ENCODE results near the gene AXIN1. TPM values are rescaled to one million over a fixed set of nuclear protein-coding genes. Genes with fewer than 3 reads are reported as not detected.

The AXIN1 gene
- polyA plus RNA-seq, 3 donors = 14.1 to 23.7 (median 22.2) TPM

GRCh38 chr16:291539-291938 lies 61.0 kb downstream of the AXIN1 start:
- no peak for DNase-seq (ENCODE audit: extremely low read depth in 1 of 11, low read depth in 9 of 11, low spot score in 4 of 11)

- DNase-seq (ENCODE audit: extremely low read depth in 1 of 11, low read depth in 9 of 11, low spot score in 4 of 11) = no peak
Measured at GRCh38 chr16:290681-291405, 61.7 kb downstream of the AXIN1 start.

- no peak for DNase-seq (ENCODE audit: extremely low read depth in 1 of 11, low read depth in 9 of 11, low spot score in 4 of 11)
Measured at GRCh38 chr16:290015-290680, 62.4 kb downstream of the AXIN1 start.

GRCh38 chr16:289395-289997 lies 63.0 kb downstream of the AXIN1 start:
- no peak for DNase-seq (ENCODE audit: extremely low read depth in 1 of 11, low read depth in 9 of 11, low spot score in 4 of 11)

GRCh38 chr16:287981-288920 lies 64.3 kb downstream of the AXIN1 start:
- DNase-seq (ENCODE audit: extremely low read depth in 1 of 11, low read depth in 9 of 11, low spot score in 4 of 11) = no peak

GRCh38 chr16:287298-287811 lies 65.2 kb downstream of the AXIN1 start:
- no peak for DNase-seq (ENCODE audit: extremely low read depth in 1 of 11, low read depth in 9 of 11, low spot score in 4 of 11)

- DNase-seq (ENCODE audit: extremely low read depth in 1 of 11, low read depth in 9 of 11, low spot score in 4 of 11) = no peak
Measured at GRCh38 chr16:286491-287297, 65.8 kb downstream of the AXIN1 start.

GRCh38 chr16:285146-286055 lies 67.1 kb downstream of the AXIN1 start:
- no peak for DNase-seq (ENCODE audit: extremely low read depth in 1 of 11, low read depth in 9 of 11, low spot score in 4 of 11)

- no peak for DNase-seq (ENCODE audit: extremely low read depth in 1 of 11, low read depth in 9 of 11, low spot score in 4 of 11)
Measured at GRCh38 chr16:284204-285120, 68.1 kb downstream of the AXIN1 start.

GRCh38 chr16:283033-283805 lies 69.3 kb downstream of the AXIN1 start, which contains the start of gene PDIA2:
Gene PDIA2 (plus strand): TSS chr16:283164. CDS start chr16:283170, 6 bp downstream.
- DNase-seq (ENCODE audit: extremely low read depth in 1 of 11, low read depth in 9 of 11, low spot score in 4 of 11) = no peak

GRCh38 chr16:282491-282890 lies 70.0 kb downstream of the AXIN1 start:
- DNase-seq (ENCODE audit: extremely low read depth in 1 of 11, low read depth in 9 of 11, low spot score in 4 of 11) = no peak

- DNase-seq (ENCODE audit: extremely low read depth in 1 of 11, low read depth in 9 of 11, low spot score in 4 of 11) = no peak
Measured at GRCh38 chr16:281660-282255, 70.8 kb downstream of the AXIN1 start.

- no peak for DNase-seq (ENCODE audit: extremely low read depth in 1 of 11, low read depth in 9 of 11, low spot score in 4 of 11)
Measured at GRCh38 chr16:280991-281659, 71.4 kb downstream of the AXIN1 start.

GRCh38 chr16:280552-280951 lies 72.0 kb downstream of the AXIN1 start, which contains the start of gene ARHGDIG:
Gene ARHGDIG (plus strand): TSS chr16:280591. CDS start chr16:280681, 90 bp downstream.
- no peak for DNase-seq (ENCODE audit: extremely low read depth in 1 of 11, low read depth in 9 of 11, low spot score in 4 of 11)
